ENCODE data around the gene SUGP2.

DNA sequence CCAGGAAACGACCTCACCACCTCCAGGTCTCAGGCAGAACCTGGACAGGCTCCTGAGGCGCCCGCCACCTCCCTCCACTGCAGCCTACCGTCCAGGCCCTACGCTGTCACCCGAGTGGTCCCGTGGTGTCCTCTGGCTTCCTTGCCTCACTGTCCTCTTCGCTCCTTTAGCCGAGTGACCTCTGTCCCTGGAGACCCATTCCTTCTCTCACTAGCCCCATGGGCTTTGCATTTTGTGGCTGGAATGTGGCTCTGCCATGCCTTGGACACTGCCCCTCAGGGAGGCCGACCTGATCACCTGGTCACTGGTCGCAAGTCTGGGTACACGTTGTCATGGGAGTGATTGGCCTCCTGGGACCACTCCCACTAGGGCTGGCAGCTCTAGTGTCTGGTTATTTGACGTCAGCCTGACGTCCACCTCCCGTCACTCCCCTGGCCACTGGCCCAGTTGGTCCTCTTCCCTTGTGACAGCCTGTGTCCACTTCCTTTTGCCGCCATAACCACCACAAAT, 48.4 kb upstream of the SUGP2 start:
- TF ChIP-seq, protein P1, sequence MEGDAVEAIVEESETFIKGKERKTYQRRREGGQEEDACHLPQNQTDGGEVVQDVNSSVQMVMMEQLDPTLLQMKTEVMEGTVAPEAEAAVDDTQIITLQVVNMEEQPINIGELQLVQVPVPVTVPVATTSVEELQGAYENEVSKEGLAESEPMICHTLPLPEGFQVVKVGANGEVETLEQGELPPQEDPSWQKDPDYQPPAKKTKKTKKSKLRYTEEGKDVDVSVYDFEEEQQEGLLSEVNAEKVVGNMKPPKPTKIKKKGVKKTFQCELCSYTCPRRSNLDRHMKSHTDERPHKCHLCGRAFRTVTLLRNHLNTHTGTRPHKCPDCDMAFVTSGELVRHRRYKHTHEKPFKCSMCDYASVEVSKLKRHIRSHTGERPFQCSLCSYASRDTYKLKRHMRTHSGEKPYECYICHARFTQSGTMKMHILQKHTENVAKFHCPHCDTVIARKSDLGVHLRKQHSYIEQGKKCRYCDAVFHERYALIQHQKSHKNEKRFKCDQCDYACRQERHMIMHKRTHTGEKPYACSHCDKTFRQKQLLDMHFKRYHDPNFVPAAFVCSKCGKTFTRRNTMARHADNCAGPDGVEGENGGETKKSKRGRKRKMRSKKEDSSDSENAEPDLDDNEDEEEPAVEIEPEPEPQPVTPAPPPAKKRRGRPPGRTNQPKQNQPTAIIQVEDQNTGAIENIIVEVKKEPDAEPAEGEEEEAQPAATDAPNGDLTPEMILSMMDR (IDR thresholded peaks at IDR 0.05): no peak
- TF ChIP-seq EZH2 (IDR thresholded peaks at IDR 0.05): no peak
